HG03520 (cell line): Measurements from ENCODE around the gene MYH3.
"Not testable (repeated sequence)": the region's sequence is repeated elsewhere in the genome, so short reads cannot be mapped to it uniquely, and the experiment has no call there.

ENCODE experiments used
- ATAC-seq: cut with Tn5 transposase; IDR thresholded peaks from one replicate; pipeline ENCODE4 v1.9.1; 2021; ENCODE audit warnings: mild to moderate bottlenecking, moderate library complexity; ENCODE audit not compliant: unreplicated experiment

The MYH3 gene

GRCh38 chr17:10657148-10657547, at the start of gene MYH3:
TSS of gene MYH3 (minus strand) at chr17:10657309. CDS start at chr17:10655064, 2,245 bp downstream.
- no peak for ATAC-seq

GRCh38 chr17:10705727-10706126, 48.6 kb upstream of the MYH3 start:
- ATAC-seq, result no peak

GRCh38 chr17:10702574-10702973, 45.5 kb upstream of the MYH3 start:
- ATAC-seq, result no peak

- ATAC-seq, result no peak
Measured at GRCh38 chr17:10699856-10700255, 42.7 kb upstream of the MYH3 start.

GRCh38 chr17:10698096-10698818, 41.1 kb upstream of the MYH3 start:
- no peak for ATAC-seq

- peak; percentile 95 for ATAC-seq
Measured at GRCh38 chr17:10697092-10698081, 40.3 kb upstream of the MYH3 start, which contains the start of the genes ADPRM and SCO1. TSS of gene ADPRM (plus strand) at chr17:10697594. CDS start at chr17:10704927, 7,333 bp downstream. TSS of gene SCO1 (minus strand) at chr17:10697533. CDS start at chr17:10697507, 26 bp downstream.

GRCh38 chr17:10695875-10696407, 38.8 kb upstream of the MYH3 start:
- ATAC-seq, result not testable (repeated sequence)

GRCh38 chr17:10687499-10687898, 30.4 kb upstream of the MYH3 start:
- no peak for ATAC-seq

GRCh38 chr17:10683853-10684252, 26.7 kb upstream of the MYH3 start:
- ATAC-seq, result no peak

GRCh38 chr17:10681866-10682446, 24.8 kb upstream of the MYH3 start:
- ATAC-seq, result no peak

GRCh38 chr17:10674704-10675103, 17.6 kb upstream of the MYH3 start:
- no peak for ATAC-seq

GRCh38 chr17:10673312-10673711, 16.2 kb upstream of the MYH3 start:
- ATAC-seq, result no peak

GRCh38 chr17:10668775-10669174, 11.7 kb upstream of the MYH3 start:
- ATAC-seq, result no peak

GRCh38 chr17:10666906-10667305, 9.8 kb upstream of the MYH3 start:
- no peak for ATAC-seq

GRCh38 chr17:10664571-10664970, 7.5 kb upstream of the MYH3 start:
- no peak for ATAC-seq

GRCh38 chr17:10663231-10663630, 6.1 kb upstream of the MYH3 start:
- no peak for ATAC-seq

- no peak for ATAC-seq
Measured at GRCh38 chr17:10661437-10661836, 4.3 kb upstream of the MYH3 start.

- ATAC-seq, result no peak
Measured at GRCh38 chr17:10657879-10658278, 770 bp upstream of the MYH3 start.

GRCh38 chr17:10653987-10654386, 3.1 kb downstream of the MYH3 start:
- no peak for ATAC-seq

GRCh38 chr17:10652984-10653659, 4.0 kb downstream of the MYH3 start:
- no peak for ATAC-seq
